Measurements from ENCODE around the gene RBFOX1. TPM values are rescaled to one million over a fixed set of nuclear protein-coding genes. Genes with fewer than 3 reads are reported as not detected.

Gene RBFOX1

DNA sequence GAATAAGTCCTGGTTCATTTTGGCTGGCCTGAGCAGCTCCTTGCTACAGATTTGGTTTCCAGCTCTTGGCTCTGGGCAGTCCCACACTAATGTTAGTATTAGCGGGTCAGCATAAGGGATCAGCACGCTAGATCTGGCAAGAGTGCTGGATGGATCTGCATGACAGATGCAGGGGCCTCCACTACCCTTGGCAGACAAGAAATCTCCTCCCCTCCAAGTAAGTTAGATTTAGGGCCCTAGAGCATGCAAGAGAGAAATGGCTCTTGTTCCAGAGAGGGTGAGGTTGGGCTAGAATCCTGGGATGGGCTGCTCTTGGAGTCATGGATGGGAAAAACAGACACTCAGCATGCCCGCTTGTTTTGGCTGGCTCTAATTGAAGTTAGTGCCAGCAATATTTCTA lies 414.3 kb downstream of the RBFOX1 start:
- Histone ChIP-seq H2AK5ac (ENCODE audit: low read depth, low read length) (no peak overlapping the region), H2BK120ac (ENCODE audit: low read depth, low read length) (no peak overlapping the region), H4K8ac (ENCODE audit: low read depth, low read length) (no peak overlapping the region), H3K9me3 (replicated peaks in 1 of 2; ENCODE audit: control insufficient read depth in 2 of 2, insufficient read depth in 1 of 2, low read depth in 1 of 2, low read length in 2 of 2) (no peaks in the 10 kb centered on the region), H3K4me1 (ENCODE audit: control insufficient read depth in 2 of 2, insufficient read depth in 1 of 2, low read depth in 1 of 2, low read length in 2 of 2) (peaks cover 0 to 1% of the 10 kb centered on the region in 2 donors), H2BK5ac (ENCODE audit: low read length) (no peak overlapping the region), H3K36me3 (replicated peaks in 1 of 2; ENCODE audit: control insufficient read depth in 2 of 2, insufficient read depth in 2 of 2, low read length in 2 of 2) (no peaks in the 10 kb centered on the region), H3K18ac (ENCODE audit: low read length) (no peak overlapping the region), H3K14ac (ENCODE audit: low read length) (no peak overlapping the region), H2BK15ac (ENCODE audit: low read length) (no peak overlapping the region), H3K9ac (ENCODE audit: low read depth, low read length, poor library complexity) (no peak overlapping the region), H3K27me3 (ENCODE audit: control insufficient read depth in 3 of 3, insufficient read depth in 3 of 3, low read depth in 1 of 3, low read length in 3 of 3) (no peaks in the 10 kb centered on the region), H3K4me2 (ENCODE audit: insufficient read depth, low read length, poor library complexity, severe bottlenecking) (no peak overlapping the region), H3K79me1 (ENCODE audit: low read depth, low read length) (no peaks in the 10 kb centered on the region), H3K23ac (ENCODE audit: low read depth, low read length, poor library complexity) (no peak overlapping the region), H2AFZ (ENCODE audit: low read length) (no peak overlapping the region), H3K4ac (ENCODE audit: low read length) (no peak overlapping the region), H4K91ac (ENCODE audit: low read depth, low read length, poor library complexity) (no peak overlapping the region), H2BK12ac (ENCODE audit: low read length) (no peak overlapping the region), H3K27ac (replicated peaks; ENCODE audit: low read length) (no peak overlapping the region), H3K4me3 (ENCODE audit: low read length in 2 of 2) (no peak overlapping the region)
- no CpG with 5 or more reads among the region's 3 CpGs for WGBS, 2 donors (ENCODE audit: extremely low coverage in 2 of 2, insufficient read length in 2 of 2, insufficient replicate concordance in 1 of 2)
- no peak for DNase-seq (ENCODE audit: low spot score)

DNA sequence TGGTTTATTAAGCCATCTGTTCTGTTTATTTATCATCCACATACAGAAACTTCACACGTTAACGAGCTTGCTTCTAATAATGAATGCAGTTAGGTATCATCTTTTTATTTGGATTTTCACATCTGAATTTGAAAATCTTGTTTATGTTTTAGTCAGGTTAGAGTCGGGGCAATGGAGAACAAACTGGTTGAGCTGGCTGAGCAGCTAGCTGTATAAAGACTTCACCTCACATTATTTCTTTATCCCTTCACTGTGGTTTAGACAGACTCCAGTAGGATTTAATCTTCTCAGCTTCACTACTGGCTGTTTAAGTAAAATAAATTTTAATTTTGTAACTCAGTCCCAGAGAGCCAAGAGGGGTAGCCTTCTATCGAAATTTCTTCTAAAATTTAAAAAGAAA lies 415.9 kb downstream of the RBFOX1 start:
- H2BK120ac ChIP-seq (ENCODE audit: low read depth, low read length): no peak overlapping the region
- H3K23ac ChIP-seq (ENCODE audit: low read depth, low read length, poor library complexity): no peak overlapping the region
- H3K27me3 ChIP-seq (ENCODE audit: control insufficient read depth in 3 of 3, insufficient read depth in 3 of 3, low read depth in 1 of 3, low read length in 3 of 3): no peaks in the 10 kb centered on the region
- no peak overlapping the region for H3K9ac ChIP-seq (ENCODE audit: low read depth, low read length, poor library complexity)
- no peak overlapping the region for H2AK5ac ChIP-seq (ENCODE audit: low read depth, low read length)
- peaks cover 0 to 1% of the 10 kb centered on the region in 2 donors for H3K4me1 ChIP-seq (ENCODE audit: control insufficient read depth in 2 of 2, insufficient read depth in 1 of 2, low read depth in 1 of 2, low read length in 2 of 2)
- H3K36me3 ChIP-seq (replicated peaks in 1 of 2; ENCODE audit: control insufficient read depth in 2 of 2, insufficient read depth in 2 of 2, low read length in 2 of 2): no peaks in the 10 kb centered on the region
- no peak overlapping the region for H3K4me3 ChIP-seq (ENCODE audit: low read length in 2 of 2)
- no peak overlapping the region for H3K27ac ChIP-seq (replicated peaks; ENCODE audit: low read length)
- no peak overlapping the region for H2AFZ ChIP-seq (ENCODE audit: low read length)
- H4K8ac ChIP-seq (ENCODE audit: low read depth, low read length): no peak overlapping the region
- H2BK5ac ChIP-seq (ENCODE audit: low read length): no peak overlapping the region
- no peaks in the 10 kb centered on the region for H3K9me3 ChIP-seq (replicated peaks in 1 of 2; ENCODE audit: control insufficient read depth in 2 of 2, insufficient read depth in 1 of 2, low read depth in 1 of 2, low read length in 2 of 2)
- DNase-seq (ENCODE audit: low spot score): no peak
- no peak overlapping the region for H3K4me2 ChIP-seq (ENCODE audit: insufficient read depth, low read length, poor library complexity, severe bottlenecking)
- no peak overlapping the region for H2BK15ac ChIP-seq (ENCODE audit: low read length)
- no peaks in the 10 kb centered on the region for H3K79me1 ChIP-seq (ENCODE audit: low read depth, low read length)
- H3K4ac ChIP-seq (ENCODE audit: low read length): no peak overlapping the region
- H3K14ac ChIP-seq (ENCODE audit: low read length): no peak overlapping the region
- H2BK12ac ChIP-seq (ENCODE audit: low read length): no peak overlapping the region
- H4K91ac ChIP-seq (ENCODE audit: low read depth, low read length, poor library complexity): no peak overlapping the region
- no CpG with 5 or more reads among the region's 4 CpGs for WGBS, 2 donors (ENCODE audit: extremely low coverage in 2 of 2, insufficient read length in 2 of 2, insufficient replicate concordance in 1 of 2)
- no peak overlapping the region for H3K18ac ChIP-seq (ENCODE audit: low read length)

GRCh38 chr16:7755347-7755882 lies 422.8 kb downstream of the RBFOX1 start:
- Histone ChIP-seq H2BK5ac (ENCODE audit: low read length) (no peak overlapping the region), H3K4me2 (ENCODE audit: insufficient read depth, low read length, poor library complexity, severe bottlenecking) (no peak overlapping the region), H3K4me1 (ENCODE audit: control insufficient read depth in 2 of 2, insufficient read depth in 1 of 2, low read depth in 1 of 2, low read length in 2 of 2) (no peaks in the 10 kb centered on the region), H3K18ac (ENCODE audit: low read length) (no peak overlapping the region), H2BK12ac (ENCODE audit: low read length) (no peak overlapping the region), H3K36me3 (replicated peaks in 1 of 2; ENCODE audit: control insufficient read depth in 2 of 2, insufficient read depth in 2 of 2, low read length in 2 of 2) (no peaks in the 10 kb centered on the region), H3K27ac (replicated peaks; ENCODE audit: low read length) (no peak overlapping the region), H3K9me3 (replicated peaks in 1 of 2; ENCODE audit: control insufficient read depth in 2 of 2, insufficient read depth in 1 of 2, low read depth in 1 of 2, low read length in 2 of 2) (no peaks in the 10 kb centered on the region), H2BK15ac (ENCODE audit: low read length) (no peak overlapping the region), H4K8ac (ENCODE audit: low read depth, low read length) (no peak overlapping the region), H2BK120ac (ENCODE audit: low read depth, low read length) (no peak overlapping the region), H4K91ac (ENCODE audit: low read depth, low read length, poor library complexity) (no peak overlapping the region), H2AFZ (ENCODE audit: low read length) (no peak overlapping the region), H3K79me1 (ENCODE audit: low read depth, low read length) (no peaks in the 10 kb centered on the region), H3K27me3 (ENCODE audit: control insufficient read depth in 3 of 3, insufficient read depth in 3 of 3, low read depth in 1 of 3, low read length in 3 of 3) (no peaks in the 10 kb centered on the region), H2AK5ac (ENCODE audit: low read depth, low read length) (no peak overlapping the region), H3K14ac (ENCODE audit: low read length) (no peak overlapping the region), H3K4me3 (ENCODE audit: low read length in 2 of 2) (no peak overlapping the region), H3K4ac (ENCODE audit: low read length) (no peak overlapping the region), H3K23ac (ENCODE audit: low read depth, low read length, poor library complexity) (no peak overlapping the region), H3K9ac (ENCODE audit: low read depth, low read length, poor library complexity) (no peak overlapping the region)
- DNase-seq (ENCODE audit: low spot score): no peak
- WGBS, 2 donors (ENCODE audit: extremely low coverage in 2 of 2, insufficient read length in 2 of 2, insufficient replicate concordance in 1 of 2): no CpG with 5 or more reads among the region's 6 CpGs

Small RNAs within 50 kb of the gene (small RNA-seq; reads per million reads assigned to genes)
- gene RF00537 (ENCODE audit: insufficient read depth): not detected
- not detected for gene RF00561 (ENCODE audit: insufficient read depth)
